ENCODE results near the gene QPCTL. TPM values are rescaled to one million over a fixed set of nuclear protein-coding genes. Genes with fewer than 3 reads are reported as not detected.
A peak's percentile ranks its signal among the peaks of the same experiment; 100 is the strongest.

The QPCTL gene
- total and polyA plus RNA-seq, 4 donors, result 6.3 to 13.3 (median 9.4) TPM

DNA sequence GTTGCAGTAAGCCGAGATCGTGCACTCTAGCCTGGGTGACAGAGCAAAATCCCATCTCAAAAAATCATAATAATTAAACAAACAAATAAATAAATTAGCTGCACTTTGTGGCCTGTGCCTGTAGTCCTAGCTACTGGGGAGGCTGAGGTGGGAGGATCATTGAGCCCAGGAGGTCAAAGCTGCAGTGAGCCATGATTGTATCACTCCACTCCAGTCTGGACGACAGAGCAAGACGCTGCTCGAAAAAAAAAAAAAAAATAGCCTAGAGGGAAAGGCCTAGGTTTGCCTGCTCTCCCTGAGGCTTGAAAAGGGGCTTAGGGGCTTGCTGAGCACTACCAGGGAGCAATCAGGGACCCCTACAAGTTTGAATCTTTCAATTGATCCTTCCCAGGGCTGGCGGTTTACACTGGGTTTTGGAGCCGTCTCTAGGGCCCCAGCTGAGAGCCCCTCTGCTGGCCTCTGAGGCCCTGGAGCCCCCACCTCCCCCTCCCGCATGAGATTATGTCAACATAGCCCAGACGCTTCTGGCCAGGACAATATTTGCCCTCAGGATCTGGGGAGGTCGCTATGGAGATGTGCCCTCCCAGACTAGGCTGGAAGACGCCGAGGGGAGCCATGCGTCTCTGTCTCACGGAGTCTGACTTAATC is 34.8 kb upstream of the QPCTL start:
- peak; percentile 49 to 65 (median 62) for DNase-seq
- Histone ChIP-seq H3K27me3 (ENCODE audit: control insufficient read depth in 3 of 3, insufficient read depth in 3 of 3, low read length in 2 of 3) (no peaks in the 10 kb centered on the region), H3K4me3 (no peak overlapping the region), H3K27ac (ENCODE audit: low read depth in 1 of 2, low read length in 1 of 2) (no peak overlapping the region), H3K36me3 (ENCODE audit: control insufficient read depth in 4 of 4, insufficient read depth in 4 of 4, low read length in 4 of 4) (no peaks in the 10 kb centered on the region), H3K9me3 (ENCODE audit: control insufficient read depth in 4 of 4, insufficient read depth in 3 of 4, low read length in 3 of 4) (no peaks in the 10 kb centered on the region), H3K9ac (ENCODE audit: insufficient read depth in 1 of 2, low read length in 2 of 2) (peak overlapping the region in 1 of 2 donors; percentile 11), H3K4me1 (ENCODE audit: control insufficient read depth in 5 of 5, insufficient read depth in 5 of 5, low read length in 5 of 5) (no peaks in the 10 kb centered on the region)
- ATAC-seq (ENCODE audit: insufficient read depth, low FRiP score), result no peak
- no peak for TF ChIP-seq CTCF (IDR thresholded peaks at IDR 0.05; ENCODE audit: control extremely low read depth, extremely low read depth)
- WGBS, 2 donors, result 41 to 56% methylated on average over 14 of the region's 14 CpGs

- Histone ChIP-seq H3K9me3 (ENCODE audit: control insufficient read depth in 4 of 4, insufficient read depth in 3 of 4, low read length in 3 of 4) (no peaks in the 10 kb centered on the region), H3K27ac (ENCODE audit: low read depth in 1 of 2, low read length in 1 of 2) (no peak overlapping the region), H3K36me3 (ENCODE audit: control insufficient read depth in 4 of 4, insufficient read depth in 4 of 4, low read length in 4 of 4) (no peaks in the 10 kb centered on the region), H3K4me1 (ENCODE audit: control insufficient read depth in 5 of 5, insufficient read depth in 5 of 5, low read length in 5 of 5) (no peaks in the 10 kb centered on the region), H3K4me3 (no peak overlapping the region), H3K27me3 (ENCODE audit: control insufficient read depth in 3 of 3, insufficient read depth in 3 of 3, low read length in 2 of 3) (no peaks in the 10 kb centered on the region), H3K9ac (ENCODE audit: insufficient read depth in 1 of 2, low read length in 2 of 2) (no peak overlapping the region)
- 80 to 87% methylated on average over 6 of the region's 6 CpGs for WGBS, 2 donors
- DNase-seq, result no peak
- TF ChIP-seq CTCF (IDR thresholded peaks at IDR 0.05; ENCODE audit: control extremely low read depth, extremely low read depth), result no peak
- no peak for ATAC-seq (ENCODE audit: insufficient read depth, low FRiP score)
These were observed 33.3 kb upstream of the QPCTL start for GRCh38 chr19:45659096-45659729.

DNA sequence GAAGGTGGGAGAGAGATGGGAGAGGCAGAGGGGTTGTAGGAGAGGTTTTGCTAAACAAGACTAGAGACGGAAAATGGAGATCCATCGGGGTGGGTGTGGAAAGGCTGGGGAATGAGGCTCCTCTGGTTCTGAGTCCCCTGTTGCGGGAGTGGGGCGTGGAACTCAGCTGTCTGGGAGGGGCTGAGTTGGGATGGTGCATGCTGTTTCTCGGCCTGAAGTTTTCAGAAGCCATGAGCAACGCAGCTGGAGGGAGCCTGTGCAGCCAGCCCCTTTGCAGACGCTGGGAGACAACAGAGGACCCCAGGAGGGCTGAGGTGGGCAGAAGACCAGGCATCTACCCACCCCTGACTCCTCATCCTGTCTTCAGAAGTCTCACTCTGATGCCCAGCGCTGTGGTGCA is 31.8 kb upstream of the QPCTL start:
- no peaks in the 10 kb centered on the region for H3K36me3 ChIP-seq (ENCODE audit: control insufficient read depth in 4 of 4, insufficient read depth in 4 of 4, low read length in 4 of 4)
- no peaks in the 10 kb centered on the region for H3K4me1 ChIP-seq (ENCODE audit: control insufficient read depth in 5 of 5, insufficient read depth in 5 of 5, low read length in 5 of 5)
- no peak for TF ChIP-seq CTCF (IDR thresholded peaks at IDR 0.05; ENCODE audit: control extremely low read depth, extremely low read depth)
- no peak overlapping the region for H3K4me3 ChIP-seq
- no peak overlapping the region for H3K27ac ChIP-seq (ENCODE audit: low read depth in 1 of 2, low read length in 1 of 2)
- 50 to 61% methylated on average over 8 of the region's 8 CpGs for WGBS, 2 donors
- no peaks in the 10 kb centered on the region for H3K9me3 ChIP-seq (ENCODE audit: control insufficient read depth in 4 of 4, insufficient read depth in 3 of 4, low read length in 3 of 4)
- no peaks in the 10 kb centered on the region for H3K27me3 ChIP-seq (ENCODE audit: control insufficient read depth in 3 of 3, insufficient read depth in 3 of 3, low read length in 2 of 3)
- no peak for DNase-seq
- no peak for ATAC-seq (ENCODE audit: insufficient read depth, low FRiP score)
- no peak overlapping the region for H3K9ac ChIP-seq (ENCODE audit: insufficient read depth in 1 of 2, low read length in 2 of 2)

Measured in lung (tissue), 12 donors.